IPS-18a (cell line): ENCODE results near the gene CCDC27.

Experiments used
- H3K27ac ChIP-seq: one replicate; pipeline ENCODE4 v1.5.1; 2013; ENCODE audit warnings: low read length
- H3K27me3 ChIP-seq: one replicate; pipeline ENCODE4 v1.6.1; 2013; ENCODE audit warnings: mild to moderate bottlenecking, low read length; ENCODE audit not compliant: control insufficient read depth, insufficient read depth
- H3K36me3 ChIP-seq: one replicate; pipeline ENCODE4 v1.6.1; 2013; ENCODE audit warnings: low read depth, low read length; ENCODE audit not compliant: control insufficient read depth
- H3K4me1 ChIP-seq: one replicate; pipeline ENCODE4 v1.6.1; 2013; ENCODE audit warnings: low read depth, low read length; ENCODE audit not compliant: control insufficient read depth
- H3K4me3 ChIP-seq: one replicate; pipeline ENCODE4 v1.5.1; 2013; ENCODE audit warnings: low read length
- H3K9ac ChIP-seq: one replicate; pipeline ENCODE4 v1.6.1; 2013; ENCODE audit warnings: mild to moderate bottlenecking, low read length, moderate library complexity
- H3K9me3 ChIP-seq: one replicate; pipeline ENCODE4 v1.6.1; 2013; ENCODE audit warnings: low read depth, low read length; ENCODE audit not compliant: control insufficient read depth

CCDC27 gene

DNA sequence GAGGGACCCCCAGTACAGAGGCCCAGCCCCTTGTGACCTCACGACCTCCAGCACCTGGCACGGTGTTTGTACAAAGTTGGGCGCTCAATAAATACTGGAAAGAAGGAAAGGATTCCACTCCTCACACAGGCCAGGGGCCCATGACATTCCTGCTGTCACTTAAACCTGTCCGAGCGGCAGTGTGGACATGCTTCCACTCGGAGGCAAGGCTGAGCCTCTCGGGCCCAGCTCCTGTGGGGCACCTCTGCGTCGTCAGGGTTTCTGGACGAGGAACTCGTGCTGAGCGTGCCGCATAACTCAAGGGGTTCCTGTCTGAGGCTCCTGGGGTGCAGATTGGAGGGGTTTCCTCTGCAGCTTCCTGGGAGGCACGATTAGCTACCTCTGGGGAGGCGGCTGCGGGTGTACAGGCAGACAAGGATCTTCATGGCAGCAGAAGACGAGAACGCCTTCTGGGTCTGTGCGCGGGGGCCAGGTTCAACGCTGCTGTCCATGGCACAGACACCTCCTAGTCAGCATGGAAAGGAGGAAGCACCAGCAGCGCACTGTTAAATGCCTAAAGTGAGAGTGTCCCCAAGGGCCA is 16.7 kb downstream of the CCDC27 start:
- Histone ChIP-seq H3K27me3 (peaks cover 11% of the 10 kb centered on the region), H3K4me1 (peaks cover 4% of the 10 kb centered on the region), H3K27ac (no peak overlapping the region), H3K4me3 (no peak overlapping the region), H3K9me3 (no peaks in the 10 kb centered on the region), H3K9ac (no peak overlapping the region), H3K36me3 (no peaks in the 10 kb centered on the region)

GRCh38 chr1:3770047-3770765 is 18.0 kb downstream of the CCDC27 start:
- Histone ChIP-seq H3K9ac (no peak overlapping the region), H3K9me3 (no peaks in the 10 kb centered on the region), H3K4me3 (no peak overlapping the region), H3K36me3 (no peaks in the 10 kb centered on the region), H3K4me1 (peaks cover 4% of the 10 kb centered on the region), H3K27ac (no peak overlapping the region), H3K27me3 (peaks cover 11% of the 10 kb centered on the region)

DNA sequence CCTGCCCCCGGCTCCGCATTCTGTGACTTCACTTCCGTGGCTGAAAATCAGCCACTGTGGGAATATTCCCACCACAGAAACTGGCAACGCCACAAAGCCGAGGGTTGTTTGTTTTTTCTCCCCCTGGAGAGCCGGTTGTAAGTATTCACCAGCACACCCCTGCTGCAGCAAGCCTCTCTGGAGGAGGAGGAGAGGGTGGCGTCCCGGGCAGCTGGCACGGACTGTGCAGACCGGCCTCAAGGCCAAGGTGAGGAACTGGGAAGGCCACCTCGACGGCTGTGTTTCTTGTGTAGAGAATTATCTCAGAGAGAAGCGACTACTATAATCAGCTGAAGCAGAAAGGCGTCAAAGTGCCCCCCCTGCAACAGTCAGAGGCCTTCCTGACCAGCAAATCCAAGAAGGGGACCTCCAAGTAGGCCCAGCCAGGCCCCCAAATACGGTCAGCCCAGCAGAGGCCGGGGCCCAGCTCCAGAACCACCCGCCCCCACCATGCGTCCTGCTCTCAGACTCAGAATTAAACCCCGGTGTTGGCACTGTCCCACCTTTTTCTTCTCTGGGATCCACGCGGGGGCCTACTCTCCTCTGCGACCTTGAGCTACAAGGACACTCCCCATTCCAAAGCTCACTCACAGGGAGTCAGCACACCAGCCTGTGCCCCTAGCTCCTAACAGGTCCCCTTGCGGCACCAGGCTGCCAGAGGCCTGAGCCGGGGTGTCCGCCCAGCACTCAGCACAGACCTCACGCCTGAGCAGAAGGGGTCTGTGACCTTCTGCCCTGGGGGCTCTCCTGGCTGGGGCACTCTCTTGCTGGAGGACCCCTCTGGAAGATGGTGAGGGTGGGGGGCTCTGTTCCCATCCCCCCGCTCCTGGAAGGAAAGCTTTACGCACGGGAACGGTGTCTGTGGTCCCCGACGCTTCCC is 19.1 kb downstream of the CCDC27 start:
- Histone ChIP-seq H3K36me3 (no peaks in the 10 kb centered on the region), H3K4me1 (peaks cover 8% of the 10 kb centered on the region), H3K9me3 (no peaks in the 10 kb centered on the region), H3K27ac (no peak overlapping the region), H3K4me3 (peak overlapping the region; percentile 59), H3K9ac (peak overlapping the region; percentile 30), H3K27me3 (peaks cover 11% of the 10 kb centered on the region)

DNA sequence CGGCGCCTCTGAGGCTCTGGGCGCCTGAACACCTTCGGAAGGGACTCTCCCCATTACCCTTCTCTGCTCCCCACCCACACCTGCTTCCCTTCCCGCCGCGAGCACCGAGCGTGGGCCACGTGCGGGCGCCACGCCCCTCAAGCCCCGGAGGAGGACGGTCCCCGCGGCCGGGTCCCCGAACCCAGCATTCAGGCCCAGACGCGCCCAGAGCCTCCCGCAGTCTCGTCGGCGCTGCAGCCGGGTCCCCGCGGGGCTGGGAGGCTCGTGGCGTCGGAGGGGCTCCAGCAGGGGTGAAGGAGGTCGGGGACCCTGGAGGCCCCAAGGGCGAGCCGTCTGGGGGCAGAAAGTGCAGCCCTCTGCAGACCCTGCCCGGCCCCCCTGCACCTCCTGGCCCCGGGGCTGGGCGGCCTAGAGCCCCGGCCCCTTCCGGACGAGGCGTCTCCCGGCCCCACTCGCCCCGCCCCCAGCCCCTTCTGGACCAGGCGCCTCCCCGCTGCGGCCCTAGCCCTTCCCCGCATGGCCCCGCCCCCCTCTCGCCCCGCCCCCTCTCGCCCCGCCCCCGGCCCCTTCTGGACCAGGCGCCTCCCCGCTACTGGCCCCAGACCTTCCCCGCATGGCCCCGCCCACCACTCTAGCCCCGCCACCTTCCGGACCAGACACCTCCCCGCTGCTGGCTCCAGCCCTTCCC is 19.9 kb downstream of the CCDC27 start:
- peak overlapping the region; percentile 59 for H3K4me3 ChIP-seq
- no peaks in the 10 kb centered on the region for H3K9me3 ChIP-seq
- peak overlapping the region; percentile 30 for H3K9ac ChIP-seq
- H3K27me3 ChIP-seq: peaks cover 11% of the 10 kb centered on the region
- H3K36me3 ChIP-seq: no peaks in the 10 kb centered on the region
- H3K4me1 ChIP-seq: peaks cover 8% of the 10 kb centered on the region
- H3K27ac ChIP-seq: no peak overlapping the region

GRCh38 chr1:3772715-3773571 is 20.7 kb downstream of the CCDC27 start, which contains the start of gene SMIM1:
SMIM1 (plus strand) TSS chr1:3772749; CDS start chr1:3775374, 2,625 bp downstream.
- Histone ChIP-seq H3K27me3 (peaks cover 11% of the 10 kb centered on the region), H3K36me3 (no peaks in the 10 kb centered on the region), H3K9ac (peak within 1 kb of the TSS; percentile 30), H3K4me1 (peaks cover 8% of the 10 kb centered on the region), H3K27ac (no peak within 1 kb of the TSS), H3K9me3 (no peaks in the 10 kb centered on the region), H3K4me3 (peak within 1 kb of the TSS; percentile 59)

- no peaks in the 10 kb centered on the region for H3K36me3 ChIP-seq
- peaks cover 11% of the 10 kb centered on the region for H3K27me3 ChIP-seq
- no peaks in the 10 kb centered on the region for H3K9me3 ChIP-seq
- H3K9ac ChIP-seq: no peak overlapping the region
- H3K4me3 ChIP-seq: no peak overlapping the region
- H3K4me1 ChIP-seq: peaks cover 8% of the 10 kb centered on the region
- no peak overlapping the region for H3K27ac ChIP-seq
These were observed 21.5 kb downstream of the CCDC27 start for GRCh38 chr1:3773572-3774275.

- Histone ChIP-seq H3K27me3 (peaks cover 11% of the 10 kb centered on the region), H3K4me1 (peaks cover 8% of the 10 kb centered on the region), H3K9ac (no peak overlapping the region), H3K36me3 (peaks cover 4% of the 10 kb centered on the region), H3K4me3 (no peak overlapping the region), H3K9me3 (no peaks in the 10 kb centered on the region), H3K27ac (no peak overlapping the region)
These were observed 22.2 kb downstream of the CCDC27 start for GRCh38 chr1:3774276-3774945.

GRCh38 chr1:3774946-3775489 is 22.8 kb downstream of the CCDC27 start:
- no peak overlapping the region for H3K9ac ChIP-seq
- no peaks in the 10 kb centered on the region for H3K9me3 ChIP-seq
- H3K4me3 ChIP-seq: no peak overlapping the region
- peaks cover 11% of the 10 kb centered on the region for H3K27me3 ChIP-seq
- peaks cover 8% of the 10 kb centered on the region for H3K4me1 ChIP-seq
- peaks cover 10% of the 10 kb centered on the region for H3K36me3 ChIP-seq
- no peak overlapping the region for H3K27ac ChIP-seq

GRCh38 chr1:3775490-3776230 is 23.4 kb downstream of the CCDC27 start:
- Histone ChIP-seq H3K9me3 (no peaks in the 10 kb centered on the region), H3K4me1 (peaks cover 8% of the 10 kb centered on the region), H3K4me3 (no peak overlapping the region), H3K36me3 (peaks cover 16% of the 10 kb centered on the region), H3K27ac (no peak overlapping the region), H3K9ac (no peak overlapping the region), H3K27me3 (peaks cover 11% of the 10 kb centered on the region)
